HepG2 (cell line): ENCODE results near the gene BDKRB1. TPM values are rescaled to one million over a fixed set of nuclear protein-coding genes. Genes with fewer than 3 reads are reported as not detected.
A peak's percentile ranks its signal among the peaks of the same experiment; 100 is the strongest.

ENCODE experiments used
- ATAC-seq: fragments of 200-7000 bp; cut with Tn5 transposase; 3 replicates; pipeline ENCODE4 v1.9.1; 2020; ENCODE audit warnings: mild to moderate bottlenecking, moderate library complexity
- BruUV-seq: library from RNA; stranded (reverse); fragments of 400-500 nt; replicated peaks from 2 replicates; lab custom pipeline; 2021; lab: Mats Ljungman, UMichigan
- CTCF ChIA-PET: fragments of 300-600 bp; formaldehyde crosslinking; extraction: SDS; loops from one replicate; lab custom pipeline; 2021; ENCODE audit warnings: low total read pairs, inconsistent platforms, low intra/inter-chr PET ratio; lab: Yijun Ruan, JAX
- POLR2A ChIA-PET: fragments of 350-600 bp; sonication (Branson Sonifier 250); formaldehyde crosslinking; loops from one replicate; lab custom pipeline; 2020; ENCODE audit warnings: antibody characterized with exemption, inconsistent platforms; lab: Yijun Ruan, JAX
- DNase-seq: peaks from one replicate; pipeline ENCODE4 v3.0.0-alpha.2; 2015; ENCODE audit warnings: low spot score
- FAIRE-seq: peaks from 3 replicates; lab custom pipeline; 2011; peaks lifted over from hg19 to GRCh38; lab: Jason Lieb, UNC
- H2AFZ ChIP-seq: one replicate; pipeline ENCODE4 v1.6.1; 2011; ENCODE audit warnings: low read length, inconsistent platforms
- H3K27ac ChIP-seq: fragments of 300-600 bp; 3 replicates; pipeline ENCODE4 v1.8.0; 2011; ENCODE audit warnings: mixed run types, mild to moderate bottlenecking, mixed read lengths, low read length, inconsistent platforms; ENCODE audit not compliant: insufficient read depth; ENCODE audit errors: extremely low read length
- H3K27me3 ChIP-seq, 2 experiments: fragments of 200-600 bp in 1 of 2; 2 replicates in 1 of 2; 3 replicates in 1 of 2; pipeline versions ENCODE4 v1.6.0 to v1.8.0; 2011; ENCODE audit warnings: low read length in 2 of 2, mild to moderate bottlenecking in 2 of 2, moderate library complexity in 2 of 2, inconsistent platforms in 1 of 2; ENCODE audit not compliant: insufficient read depth in 2 of 2, control insufficient read depth in 1 of 2
- H3K36me3 ChIP-seq, 2 experiments: fragments of 200-600 bp in 1 of 2; replicated peaks in 1 of 2; 2 replicates in 1 of 2; 3 replicates in 1 of 2; pipeline versions ENCODE4 v1.5.1 to v1.8.0; 2011; ENCODE audit warnings: low read length in 2 of 2, inconsistent platforms in 1 of 2; ENCODE audit not compliant: insufficient read depth in 2 of 2, control insufficient read depth in 1 of 2
- H3K4me1 ChIP-seq: 2 replicates; pipeline ENCODE4 v1.5.1; 2012; ENCODE audit warnings: low read length, inconsistent platforms; ENCODE audit not compliant: insufficient read depth
- H3K4me2 ChIP-seq: 2 replicates; pipeline ENCODE4 v1.6.0; 2011; ENCODE audit warnings: low read depth, low read length, inconsistent platforms
- H3K4me3 ChIP-seq, 3 experiments: fragments of 200-600 bp in 1 of 3; sonication (generic), shearing (Covaris generic) in 1 of 3; replicated peaks in 1 of 3; 2 replicates each; pipeline ENCODE4 v1.5.1; 2011 to 2016; ENCODE audit warnings: low read length in 3 of 3, inconsistent platforms in 2 of 3, low read depth in 2 of 3, mild to moderate bottlenecking in 2 of 3, control low read depth in 1 of 3, mixed read lengths in 1 of 3; ENCODE audit not compliant: insufficient read depth in 1 of 3
- H3K79me2 ChIP-seq: one replicate; pipeline ENCODE4 v1.6.1; 2011; ENCODE audit warnings: low read length, inconsistent platforms; ENCODE audit not compliant: insufficient read depth
- H3K9ac ChIP-seq: 2 replicates; pipeline ENCODE4 v1.6.0; 2011; ENCODE audit warnings: mild to moderate bottlenecking, low read depth, low read length, inconsistent platforms; ENCODE audit not compliant: insufficient read depth
- H3K9me3 ChIP-seq: 2 replicates; pipeline ENCODE4 v1.5.1; 2012; ENCODE audit warnings: mild to moderate bottlenecking, low read length
- H4K20me1 ChIP-seq: 2 replicates; pipeline ENCODE4 v1.6.0; 2011; ENCODE audit warnings: inconsistent platforms, mild to moderate bottlenecking, low read length, moderate library complexity; ENCODE audit not compliant: insufficient read depth
- ETV5 ChIP-seq: IDR thresholded peaks from 2 replicates; pipeline ENCODE4 v1.6.1; 2018; ENCODE audit warnings: missing biosample characterization, missing genetic modification reagents, inconsistent platforms, borderline replicate concordance
- HES4 ChIP-seq: sonication (generic); formaldehyde crosslinking; IDR thresholded peaks from 2 replicates; pipeline ENCODE4 v1.9.0; 2021; ENCODE audit warnings: mild to moderate bottlenecking, missing genetic modification reagents, borderline replicate concordance
- HIVEP1 ChIP-seq: sonication (generic); formaldehyde crosslinking; IDR thresholded peaks from 2 replicates; pipeline ENCODE4 v1.4.0; 2020; ENCODE audit warnings: mild to moderate bottlenecking, missing genetic modification reagents
- NFYC ChIP-seq: IDR thresholded peaks from 2 replicates; pipeline ENCODE4 v1.6.1; 2016; ENCODE audit warnings: missing genetic modification reagents, missing compliant biosample characterization
- POLR2A ChIP-seq, 2 experiments: IDR thresholded peaks; 2 replicates each; pipeline ENCODE4 v1.6.1; 2011; ENCODE audit warnings: low read depth in 2 of 2, low read length in 2 of 2, mild to moderate bottlenecking in 1 of 2, moderate library complexity in 1 of 2; ENCODE audit not compliant: insufficient read depth in 1 of 2
- ZNF552 ChIP-seq: sonication (generic); formaldehyde crosslinking; IDR thresholded peaks from 2 replicates; pipeline ENCODE4 v1.9.0; 2022; ENCODE audit warnings: missing genetic modification reagents, mild to moderate bottlenecking, borderline replicate concordance
- WGBS: methylation state at CpG from one replicate; pipeline ENCODE4 v1.1.6; 2017; ENCODE audit warnings: low lambda C conversion rate; 5-methylcytosine and 5-hydroxymethylcytosine counted together
- in situ Hi-C: cut with HindIII; loops from 2 replicates; pipeline ENCODE4 v1.10.0; 2017; ENCODE audit warnings: low pct_unique_long_range_greater_than_20kb; ENCODE audit not compliant: extremely low pct_ligation_motif_present
- intact Hi-C: fragments of 100-400 bp; cut with micrococcal nuclease; formaldehyde crosslinking; loops from one replicate; pipeline ENCODE4 v1.10.0; 2022; ENCODE audit not compliant: unreplicated experiment
- polyA plus RNA-seq, 8 experiments: library from polyadenylated mRNA; depleted of rRNA in 3 of 8; stranded (reverse) in 7 of 8; unstranded in 1 of 8; fragments of >200 nt; fragmentation: Illumina TruSeq in 4 of 8; extraction: Trizol in 4 of 8; gene quantifications; 2 replicates each; pipeline versions ENCODE4 v1.2.1 to v1.2.3, GENCODE V29; 2011 to 2016; ENCODE audit warnings: low read depth in 4 of 8, missing spikeins in 1 of 8, mixed read lengths in 1 of 8; ENCODE audit not compliant: insufficient read depth in 1 of 8
- total RNA-seq, 5 experiments: library from RNA; depleted of rRNA; stranded (reverse); fragments of >200 nt; fragmentation: Illumina TruSeq; extraction: Trizol; gene quantifications; 2 replicates each; pipeline ENCODE4 v1.2.3, GENCODE V29; 2016; ENCODE audit warnings: low read depth in 1 of 5

The BDKRB1 gene
- total and polyA plus RNA-seq, 2 of the 13 experiments (the other 11 are each of a cell fraction or from before 2014, with no cell fraction given) = 0.05 TPM; not detected in 1

- no peak overlapping the region for H3K27ac ChIP-seq
- POLR2A ChIA-PET = no interaction called here
- no peak overlapping the region for H3K4me2 ChIP-seq
- intact Hi-C loops = no loop called here
- H3K9ac ChIP-seq = no peak overlapping the region
- CTCF ChIA-PET = no interaction called here
- DNase-seq = no peak
- no peaks in the 10 kb centered on the region for H3K4me1 ChIP-seq
- no peak for ATAC-seq
- H3K4me3 ChIP-seq = no peak overlapping the region
- no peaks in the 10 kb centered on the region for H3K36me3 ChIP-seq
- no peaks in the 10 kb centered on the region for H4K20me1 ChIP-seq
- no TSS peak for BruUV-seq
- H3K27me3 ChIP-seq = no peaks in the 10 kb centered on the region
- no peaks in the 10 kb centered on the region for H3K9me3 ChIP-seq
- TF ChIP-seq NFYC = no peak
- no peak for TF ChIP-seq POLR2A (IDR thresholded peaks at IDR 0.05; ENCODE audit: insufficient read depth in 1 of 2, low read depth in 2 of 2, low read length in 2 of 2)
- TF ChIP-seq ETV5 = no peak
- no peak for TF ChIP-seq HES4
- FAIRE-seq = no peak
- 3% methylated on average over 5 of the region's 5 CpGs for WGBS
- H3K79me2 ChIP-seq = no peaks in the 10 kb centered on the region
- no peak overlapping the region for H2AFZ ChIP-seq
- in situ Hi-C loops = no loop called here
Measured at GRCh38 chr14:96225213-96225612, 30.8 kb upstream of the BDKRB1 start.

GRCh38 chr14:96225745-96226151 lies 30.3 kb upstream of the BDKRB1 start:
- 33% methylated on average over 1 of the region's 5 CpGs for WGBS
- TF ChIP-seq ZNF552 (CRISPR knock-in tag) (no peak), HIVEP1 (CRISPR knock-in tag) (no peak)
- Histone ChIP-seq H3K4me1 (no peaks in the 10 kb centered on the region), H3K4me3 (no peak overlapping the region), H3K9ac (no peak overlapping the region), H3K36me3 (no peaks in the 10 kb centered on the region), H4K20me1 (no peaks in the 10 kb centered on the region), H3K79me2 (no peaks in the 10 kb centered on the region), H3K4me2 (no peak overlapping the region), H3K27ac (no peak overlapping the region), H3K27me3 (no peaks in the 10 kb centered on the region), H2AFZ (no peak overlapping the region), H3K9me3 (no peaks in the 10 kb centered on the region)
- ChIA-PET POLR2A (no interaction called here), CTCF (no interaction called here)
- BruUV-seq = no TSS peak
- peak; percentile 84 for ATAC-seq
- intact Hi-C loops = no loop called here
- no peak for FAIRE-seq
- DNase-seq = peak; percentile 7
- in situ Hi-C loops = no loop called here
